UCSD-AML1 (cell line): ENCODE measurements around the gene CTNNA3.

Experiments used
- DNase-seq: peaks from one replicate; lab custom pipeline; 2025; ENCODE audit not compliant: unreplicated experiment; lab: John Stamatoyannopoulos, UW

The CTNNA3 gene

DNA sequence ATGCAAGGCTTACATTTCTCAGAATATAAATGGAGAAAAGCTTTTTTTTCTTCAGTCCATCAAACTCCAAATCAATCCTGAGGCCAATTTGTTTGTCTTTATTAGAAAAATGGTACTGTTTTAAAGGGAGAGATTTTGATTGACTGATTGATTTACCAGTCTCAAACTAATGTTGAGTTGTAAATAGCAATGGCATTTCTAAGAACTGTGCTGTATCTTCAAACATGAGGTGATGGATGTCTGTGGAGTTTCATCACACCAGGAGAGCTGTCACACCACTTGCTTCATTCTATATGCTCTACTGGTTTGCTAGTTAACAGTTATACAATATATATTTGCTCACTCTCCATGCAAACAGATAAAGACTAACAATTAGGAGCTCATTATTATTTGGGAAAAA is 809.1 kb downstream of the CTNNA3 start:
- no peak for DNase-seq

GRCh38 chr10:66882271-66882670 is 813.7 kb downstream of the CTNNA3 start:
- DNase-seq = no peak

GRCh38 chr10:66881814-66882213 is 814.2 kb downstream of the CTNNA3 start:
- no peak for DNase-seq

- no peak for DNase-seq
Measured at GRCh38 chr10:66880826-66881225, 815.2 kb downstream of the CTNNA3 start.

GRCh38 chr10:66880292-66880691 is 815.7 kb downstream of the CTNNA3 start:
- DNase-seq = no peak

GRCh38 chr10:66877361-66877760 is 818.6 kb downstream of the CTNNA3 start:
- DNase-seq = no peak

DNA sequence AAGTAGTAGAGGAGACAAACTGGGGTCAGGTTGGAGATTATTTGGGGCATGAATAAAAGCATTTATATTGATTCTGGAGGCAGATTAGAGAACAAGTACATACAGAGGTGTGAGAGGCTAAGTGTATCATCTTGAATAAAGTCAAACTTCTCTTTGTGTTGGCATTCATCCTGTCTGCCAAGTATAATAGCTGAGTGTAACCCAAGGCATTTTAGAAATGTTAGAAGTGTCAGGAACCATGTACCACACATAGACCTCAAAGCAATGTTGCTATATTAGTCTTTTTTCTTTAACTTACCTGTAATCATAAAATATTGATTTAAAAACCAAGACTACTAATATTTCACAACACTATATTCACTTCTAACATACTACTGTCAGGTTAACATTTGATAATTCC is 826.4 kb downstream of the CTNNA3 start:
- DNase-seq = no peak

GRCh38 chr10:66862687-66863258 is 833.2 kb downstream of the CTNNA3 start:
- DNase-seq = no peak

DNA sequence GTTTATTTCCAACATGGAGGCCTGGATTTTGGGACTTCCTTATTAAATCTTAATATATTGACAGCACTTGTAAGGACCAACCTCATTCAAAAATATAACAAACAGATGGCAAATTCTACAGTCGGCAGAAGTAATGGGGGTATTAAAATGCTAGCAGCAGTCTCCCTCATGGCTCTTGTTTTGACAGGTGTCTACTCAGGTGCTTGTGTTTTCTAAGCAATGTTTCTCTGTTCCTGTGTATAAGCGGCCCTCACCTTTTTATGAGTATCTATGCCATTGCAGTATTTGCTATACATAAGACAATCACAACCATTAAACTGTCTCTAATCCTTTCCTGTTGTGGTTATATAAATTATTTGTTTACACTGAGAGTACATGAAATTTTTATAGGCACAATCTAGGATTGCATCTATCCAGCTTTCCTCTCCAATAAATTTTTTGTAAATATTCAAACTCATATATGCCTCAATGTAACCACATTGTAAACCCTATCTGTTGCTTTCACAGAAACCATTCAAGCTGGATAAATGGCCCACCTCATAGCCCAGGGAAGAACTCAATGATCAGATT is 835.5 kb downstream of the CTNNA3 start:
- no peak for DNase-seq

DNA sequence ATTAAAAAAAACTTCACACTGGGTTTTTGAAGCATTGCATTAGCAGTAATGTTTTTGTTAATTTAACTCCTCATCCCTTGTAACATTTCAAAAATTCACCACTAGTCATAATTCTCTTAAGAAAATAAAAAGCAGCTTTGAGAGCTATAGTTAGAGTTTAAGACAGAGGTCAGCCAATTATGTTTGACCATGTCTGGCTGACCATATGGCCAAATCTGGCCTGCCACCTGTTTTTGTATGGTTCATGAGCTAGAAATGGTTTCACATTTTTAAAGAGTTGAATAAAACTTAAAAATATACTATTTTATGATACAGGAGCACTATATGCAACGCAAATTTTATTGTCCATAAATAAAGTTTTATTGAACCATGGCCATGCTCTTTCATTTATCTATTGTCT is 843.2 kb downstream of the CTNNA3 start:
- no peak for DNase-seq

GRCh38 chr10:66848856-66849255 is 847.1 kb downstream of the CTNNA3 start:
- DNase-seq = no peak

DNA sequence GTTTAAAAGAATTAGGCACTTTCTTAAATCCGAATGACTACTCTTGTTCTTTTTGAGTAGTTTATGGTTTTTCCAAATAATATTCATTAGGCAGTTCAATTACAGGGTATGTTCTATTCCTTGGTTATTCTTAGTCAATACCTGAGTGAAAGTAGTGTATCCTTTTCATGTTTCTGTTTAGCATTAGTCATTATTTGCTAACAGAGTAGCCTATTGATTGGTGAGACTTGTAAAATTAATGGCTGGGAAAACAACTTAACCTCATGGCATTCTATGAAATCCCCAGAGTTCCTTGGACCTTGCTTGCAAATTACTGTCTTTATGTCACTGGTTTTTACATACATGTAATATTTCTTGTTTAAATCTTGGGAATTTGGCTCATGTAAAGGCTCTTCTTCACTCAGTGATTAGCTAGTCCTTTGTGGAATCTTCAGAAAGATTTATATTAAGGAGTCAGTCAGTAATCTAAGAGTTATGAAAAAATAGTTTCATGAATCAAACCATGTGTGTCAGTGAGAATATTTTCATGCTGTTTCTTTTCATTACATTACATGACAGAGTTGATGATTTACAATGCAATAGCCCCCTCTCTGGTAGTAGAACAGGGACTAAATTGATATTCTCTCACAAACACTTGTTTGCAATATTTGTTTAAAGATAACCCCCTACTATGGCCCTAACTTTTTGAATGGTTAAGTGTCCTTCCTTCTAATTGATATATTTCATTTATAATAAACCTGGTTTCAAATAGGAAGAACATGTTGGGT is 851.6 kb downstream of the CTNNA3 start:
- DNase-seq = no peak

DNA sequence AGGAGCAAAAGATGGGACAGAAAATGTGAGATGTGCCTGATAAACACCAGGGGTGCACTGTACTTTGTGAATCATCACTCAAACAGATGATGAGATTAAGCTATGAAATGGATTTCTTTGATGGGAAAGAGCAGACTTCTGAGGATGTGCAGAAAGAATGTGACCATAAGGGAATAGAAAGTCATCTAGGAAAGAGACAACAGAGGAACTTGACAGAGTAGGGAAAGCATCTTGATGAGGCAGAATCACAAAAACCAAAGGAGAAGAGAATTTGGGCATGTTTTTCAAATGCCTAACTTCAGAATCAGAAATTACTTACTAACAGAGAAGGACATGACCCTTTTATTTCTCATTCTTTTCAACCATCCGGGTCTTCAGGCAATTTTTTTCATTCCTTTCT is 852.6 kb downstream of the CTNNA3 start:
- DNase-seq = no peak

DNA sequence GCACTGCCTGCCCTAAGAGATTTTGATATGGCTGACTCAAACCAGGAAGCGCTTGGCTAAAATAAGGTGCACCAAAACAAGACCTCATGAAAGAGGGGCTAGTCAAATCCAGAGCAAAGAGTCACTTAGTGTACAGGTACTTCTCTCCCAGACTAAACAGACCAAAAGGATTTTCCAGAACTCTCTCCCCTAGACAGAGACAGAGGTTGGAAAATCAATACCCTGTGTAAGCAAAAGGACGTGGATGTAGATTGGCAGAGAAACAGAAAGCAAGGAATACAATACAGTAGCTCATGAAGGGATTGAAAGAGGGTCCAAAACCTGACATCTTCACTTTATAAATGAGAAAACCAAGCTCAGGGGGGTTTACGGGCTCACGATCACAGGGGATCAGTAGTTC is 853.1 kb downstream of the CTNNA3 start:
- DNase-seq = no peak

GRCh38 chr10:66842371-66842770 is 853.6 kb downstream of the CTNNA3 start:
- DNase-seq = no peak

DNA sequence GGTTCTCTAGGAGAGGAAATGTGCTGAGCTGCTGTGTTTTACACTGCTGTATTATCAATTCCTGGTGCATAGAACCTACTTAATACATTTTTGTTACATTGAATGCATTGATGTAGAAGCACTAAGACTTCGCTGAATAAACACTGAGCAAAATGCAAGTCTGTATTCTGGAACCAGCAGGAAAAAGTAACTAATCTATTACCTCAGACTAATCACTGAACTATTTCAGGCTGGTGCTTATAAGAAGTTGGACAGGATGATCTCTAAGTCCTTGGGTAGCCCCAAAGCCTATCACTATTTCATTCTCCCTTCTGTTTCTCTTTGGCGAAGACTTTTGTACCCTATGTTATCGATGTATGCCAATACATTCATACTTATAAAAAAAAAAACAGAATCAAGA is 857.3 kb downstream of the CTNNA3 start:
- DNase-seq = no peak

DNA sequence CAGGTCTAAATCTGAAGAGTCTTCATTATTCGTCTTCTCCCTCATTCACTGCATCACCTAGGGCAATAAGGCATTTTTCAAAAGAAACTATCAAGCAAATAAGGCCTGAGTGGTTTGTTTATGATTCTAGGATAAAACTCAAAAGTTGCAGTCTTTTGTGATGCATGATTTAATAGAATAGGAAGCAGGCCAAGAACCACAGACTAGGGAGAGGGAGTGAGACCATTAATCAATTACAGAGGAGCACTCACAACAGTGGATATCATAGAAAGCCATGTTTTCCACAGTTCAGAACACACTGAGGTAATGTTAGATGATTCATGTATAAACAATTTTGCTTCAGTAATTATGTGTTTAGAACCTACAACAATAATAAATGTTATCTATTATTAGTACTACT is 858.0 kb downstream of the CTNNA3 start:
- DNase-seq = no peak

DNA sequence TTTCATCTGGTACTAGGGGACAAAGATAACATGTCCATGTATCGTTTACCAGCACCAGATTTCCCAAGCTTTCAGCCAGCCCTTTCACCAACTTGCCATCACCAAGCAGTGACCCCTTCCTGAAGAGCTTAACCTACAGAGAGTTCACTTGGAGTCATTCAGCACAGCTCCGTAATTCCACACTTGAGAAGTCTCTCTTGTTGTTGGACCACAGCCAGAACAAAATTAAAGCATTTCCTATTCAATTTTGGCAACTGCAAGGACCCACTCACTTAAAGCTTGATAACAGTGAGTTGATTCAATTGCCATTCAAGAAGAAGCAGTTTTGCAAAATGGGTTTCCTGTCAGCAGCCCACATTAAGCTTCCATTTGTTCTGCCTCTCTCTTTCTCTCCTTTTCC is 858.7 kb downstream of the CTNNA3 start:
- no peak for DNase-seq

- DNase-seq = no peak
Measured at GRCh38 chr10:66836771-66837170, 859.2 kb downstream of the CTNNA3 start.

DNA sequence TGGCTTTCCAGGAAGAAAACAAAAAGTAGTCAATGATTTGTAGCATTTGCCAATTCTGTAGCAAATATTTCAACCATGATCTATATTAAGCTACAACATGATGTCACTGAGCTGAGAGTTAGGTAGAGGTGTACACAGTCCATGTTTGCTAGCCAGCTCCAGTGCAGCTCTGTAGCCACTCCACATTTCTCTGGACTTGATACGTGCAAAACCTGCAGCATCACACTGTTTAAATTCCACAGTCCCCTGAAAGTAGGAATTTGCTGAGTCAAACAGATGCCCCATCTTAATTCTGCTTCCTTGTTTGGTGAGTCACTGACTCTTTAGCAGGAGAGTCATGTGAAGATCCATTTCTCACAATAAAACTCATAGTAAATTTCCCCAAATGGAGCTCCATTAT is 859.9 kb downstream of the CTNNA3 start:
- no peak for DNase-seq

DNA sequence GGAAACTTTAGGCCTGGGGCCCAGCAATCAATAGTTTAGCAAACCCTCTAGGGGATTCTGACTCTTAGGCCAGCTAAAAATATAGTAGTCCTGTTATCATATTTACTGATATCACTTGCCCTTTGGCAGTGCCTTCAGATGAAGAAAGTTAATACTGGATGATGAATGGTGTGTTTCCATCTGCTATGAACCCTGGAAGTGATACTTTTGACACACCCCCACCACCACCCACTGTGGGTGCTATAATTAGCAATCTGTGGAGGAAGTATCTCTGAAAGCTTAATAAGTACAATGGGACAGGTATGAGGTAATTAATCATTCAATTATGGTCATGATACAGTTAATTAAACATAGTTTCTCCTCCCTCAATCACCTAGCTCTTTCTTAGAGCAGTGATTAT is 860.6 kb downstream of the CTNNA3 start:
- DNase-seq = no peak

DNA sequence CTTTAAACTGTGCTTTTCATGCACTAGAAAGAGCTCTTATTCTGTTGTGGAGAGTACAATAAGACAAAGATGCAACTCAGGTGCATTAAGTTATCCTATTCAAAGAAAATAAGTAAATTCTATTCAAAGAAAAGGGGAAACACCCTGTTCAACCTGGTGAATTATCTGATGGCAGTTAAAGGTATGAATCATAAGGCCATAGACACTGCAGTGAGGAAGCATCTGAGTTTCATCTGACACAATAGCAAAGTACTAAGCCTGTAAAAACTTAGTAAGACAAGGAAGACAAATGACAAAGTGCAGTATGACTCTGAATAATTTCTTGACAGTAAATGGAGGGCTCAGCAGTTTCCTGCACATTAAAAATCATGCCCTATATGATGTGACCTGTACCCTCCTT is 861.2 kb downstream of the CTNNA3 start:
- no peak for DNase-seq

DNA sequence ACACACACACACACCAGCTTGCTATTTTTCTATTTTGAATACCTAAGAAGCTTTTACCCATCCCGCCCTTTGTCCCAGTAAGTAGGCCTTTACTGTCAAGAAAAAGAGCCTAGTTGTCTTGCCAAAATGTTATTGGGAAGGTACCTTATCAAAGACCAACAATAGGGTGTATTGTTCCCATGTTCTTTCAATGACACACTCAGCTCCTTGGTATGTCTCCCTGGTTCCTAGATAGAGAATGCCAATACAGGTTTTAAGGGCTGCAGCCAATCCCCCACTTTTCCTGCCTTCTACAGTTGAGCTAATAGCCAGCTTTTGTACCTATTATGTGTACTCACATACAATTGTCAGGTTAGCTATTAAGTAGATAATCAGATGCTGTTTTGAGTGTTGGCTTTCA is 862.1 kb downstream of the CTNNA3 start:
- no peak for DNase-seq
